HFFc6 (cell line): ENCODE measurements around the gene PANK2. TPM values are rescaled to one million over a fixed set of nuclear protein-coding genes. Genes with fewer than 3 reads are reported as not detected.
"Not testable (repeated sequence)": the region's sequence is repeated elsewhere in the genome, so short reads cannot be mapped to it uniquely, and the experiment has no call there.

Experiments used
- DNase-seq: peaks from one replicate; pipeline ENCODE4 v3.0.0-alpha.2; 2018
- H3K27ac Mint-ChIP-seq: 2 replicates; pipeline ENCODE4 v1.8.0; 2020; ENCODE audit warnings: mild to moderate bottlenecking, mixed read lengths
- H3K27me3 Mint-ChIP-seq: 2 replicates; pipeline ENCODE4 v1.8.0; 2021; ENCODE audit warnings: mild to moderate bottlenecking, moderate library complexity, mixed read lengths; ENCODE audit not compliant: insufficient read depth
- H3K36me3 Mint-ChIP-seq: 2 replicates; pipeline ENCODE4 v1.8.0; 2021; ENCODE audit warnings: low read depth, mixed read lengths
- H3K4me1 Mint-ChIP-seq: 2 replicates; pipeline ENCODE4 v1.8.0; 2020; ENCODE audit warnings: low read depth, mixed read lengths
- H3K4me3 Mint-ChIP-seq: 2 replicates; pipeline ENCODE4 v1.8.0; 2020; ENCODE audit warnings: mild to moderate bottlenecking, moderate library complexity, mixed read lengths
- H3K9me3 Mint-ChIP-seq: 2 replicates; pipeline ENCODE4 v1.8.0; 2020; ENCODE audit warnings: mild to moderate bottlenecking, mixed read lengths
- CTCF ChIP-seq: fragments of 200-600 bp; sonication (generic); IDR thresholded peaks from 2 replicates; pipeline ENCODE4 v1.5.0; 2021; ENCODE audit warnings: antibody characterized with exemption, mild to moderate bottlenecking
- total RNA-seq, 6 experiments: library from RNA; stranded (reverse); fragmentation: NEBNext Ultra II Directional; extraction: Animal tissue kit (Norgen Biotek cat#: 25700); gene quantifications; 2 replicates in 1 of 6; 3 replicates in 5 of 6; pipeline ENCODE4 v1.2.3, GENCODE V29; 2021

PANK2 gene
- total RNA-seq, 6 experiments from 2014 or later = 34.5 to 40.7 (median 38.3) TPM

GRCh38 chr20:3904224-3904623 is 15.0 kb downstream of the PANK2 start:
- peaks cover 2% of the 10 kb centered on the region; the same call in 1 of the 2 replicates for H3K27me3 Mint-ChIP-seq
- peaks cover 41% of the 10 kb centered on the region for H3K4me1 Mint-ChIP-seq

GRCh38 chr20:3904857-3905256 is 15.7 kb downstream of the PANK2 start:
- Mint-ChIP-seq H3K4me3 (no peak overlapping the region), H3K36me3 (peaks cover 20% of the 10 kb centered on the region), H3K27me3 (peaks cover 2% of the 10 kb centered on the region; the same call in 1 of the 2 replicates), H3K27ac (peak overlapping the region; percentile 58), H3K4me1 (peaks cover 35% of the 10 kb centered on the region), H3K9me3 (no peaks in the 10 kb centered on the region)
- no peak for DNase-seq
- TF ChIP-seq CTCF = no peak

More at GRCh38 chr20:3904224-3904623, 15.0 kb downstream of the PANK2 start:
- DNase-seq = no peak
- H3K4me3 Mint-ChIP-seq = no peak overlapping the region
- no peaks in the 10 kb centered on the region for H3K9me3 Mint-ChIP-seq
- no peak overlapping the region for H3K27ac Mint-ChIP-seq
- TF ChIP-seq CTCF = no peak
- H3K36me3 Mint-ChIP-seq = peaks cover 18% of the 10 kb centered on the region

- not testable (repeated sequence) for H3K27ac Mint-ChIP-seq, DNase-seq, H3K4me3 Mint-ChIP-seq, H3K9me3 Mint-ChIP-seq, H3K27me3 Mint-ChIP-seq
- Mint-ChIP-seq H3K36me3 (peaks cover 25% of the 10 kb centered on the region), H3K4me1 (peaks cover 14% of the 10 kb centered on the region)
Observed at GRCh38 chr20:3906744-3907721, 17.8 kb downstream of the PANK2 start.

GRCh38 chr20:3908667-3909066 is 19.5 kb downstream of the PANK2 start:
- Mint-ChIP-seq H3K27me3 (peaks cover 6% of the 10 kb centered on the region), H3K9me3 (no peaks in the 10 kb centered on the region), H3K4me3 (no peak overlapping the region), H3K4me1 (peaks cover 12% of the 10 kb centered on the region), H3K27ac (no peak overlapping the region), H3K36me3 (peaks cover 35% of the 10 kb centered on the region)
- no peak for TF ChIP-seq CTCF
- no peak for DNase-seq

GRCh38 chr20:3909952-3910366 is 20.8 kb downstream of the PANK2 start:
- Mint-ChIP-seq H3K36me3 (peaks cover 40% of the 10 kb centered on the region), H3K4me3 (no peak overlapping the region), H3K9me3 (no peaks in the 10 kb centered on the region), H3K27me3 (peaks cover 6% of the 10 kb centered on the region), H3K4me1 (peaks cover 2% of the 10 kb centered on the region), H3K27ac (no peak overlapping the region)
- DNase-seq = no peak
- no peak for TF ChIP-seq CTCF

- H3K27me3 Mint-ChIP-seq = peaks cover 6% of the 10 kb centered on the region
- no peak overlapping the region for H3K27ac Mint-ChIP-seq
- DNase-seq = no peak
- no peaks in the 10 kb centered on the region for H3K9me3 Mint-ChIP-seq
- H3K4me1 Mint-ChIP-seq = no peaks in the 10 kb centered on the region
- H3K4me3 Mint-ChIP-seq = no peak overlapping the region
- H3K36me3 Mint-ChIP-seq = peaks cover 49% of the 10 kb centered on the region
- no peak for TF ChIP-seq CTCF
Observed at GRCh38 chr20:3910853-3911252, 21.7 kb downstream of the PANK2 start.
